ENCODE data around the gene ITPK1. TPM values are rescaled to one million over a fixed set of nuclear protein-coding genes. Genes with fewer than 3 reads are reported as not detected.

The ITPK1 gene
- total RNA-seq, 3 donors from 2014 or later (not counting 1 experiment from before 2014, with no cell fraction given) = 73.2 to 74.8 (median 74.4) TPM

DNA sequence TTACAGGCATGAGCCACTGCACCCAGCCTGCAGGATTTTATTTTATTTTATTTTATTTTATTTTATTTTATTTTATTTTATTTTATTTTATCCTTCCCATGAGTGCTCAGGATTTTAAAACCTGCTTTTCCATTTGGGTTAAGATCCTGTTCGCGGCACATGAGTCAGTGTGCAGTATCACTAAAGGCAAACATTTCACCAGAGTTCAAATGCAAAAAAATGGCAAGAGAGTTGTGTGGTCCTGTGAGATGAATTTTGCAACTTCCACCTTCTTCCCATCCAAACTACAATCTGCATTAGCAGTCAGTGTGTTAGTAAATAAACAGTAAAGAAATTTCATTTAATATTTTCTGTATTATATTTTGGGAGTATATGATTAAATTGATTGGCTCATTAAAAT is 39.9 kb upstream of the ITPK1 start:
- H3K27ac ChIP-seq (ENCODE audit: low read length) = no peak overlapping the region
- no peak overlapping the region for H3K4me3 ChIP-seq (ENCODE audit: low read length)
- no peak overlapping the region for H3K27ac Mint-ChIP-seq
- DNase-seq = no peak
- H3K27me3 ChIP-seq (ENCODE audit: control insufficient read depth, insufficient read depth, low read length) = no peaks in the 10 kb centered on the region
- WGBS (ENCODE audit: insufficient coverage) = 100% methylated on average over 2 of the region's 2 CpGs
- H3K4me3 Mint-ChIP-seq = no peak overlapping the region
- no peaks in the 10 kb centered on the region for H3K9me3 ChIP-seq (ENCODE audit: control insufficient read depth, insufficient read depth, low read length)
- no peaks in the 10 kb centered on the region for H3K27me3 Mint-ChIP-seq (ENCODE audit: low read depth in 2 of 2)
- H3K4me1 Mint-ChIP-seq = peaks cover 0 to under 1% of the 10 kb centered on the region in 2 donors
- no peaks in the 10 kb centered on the region for H3K36me3 Mint-ChIP-seq
- intact Hi-C loops (cut with micrococcal nuclease) = no loop called here
- TF ChIP-seq, protein P1, sequence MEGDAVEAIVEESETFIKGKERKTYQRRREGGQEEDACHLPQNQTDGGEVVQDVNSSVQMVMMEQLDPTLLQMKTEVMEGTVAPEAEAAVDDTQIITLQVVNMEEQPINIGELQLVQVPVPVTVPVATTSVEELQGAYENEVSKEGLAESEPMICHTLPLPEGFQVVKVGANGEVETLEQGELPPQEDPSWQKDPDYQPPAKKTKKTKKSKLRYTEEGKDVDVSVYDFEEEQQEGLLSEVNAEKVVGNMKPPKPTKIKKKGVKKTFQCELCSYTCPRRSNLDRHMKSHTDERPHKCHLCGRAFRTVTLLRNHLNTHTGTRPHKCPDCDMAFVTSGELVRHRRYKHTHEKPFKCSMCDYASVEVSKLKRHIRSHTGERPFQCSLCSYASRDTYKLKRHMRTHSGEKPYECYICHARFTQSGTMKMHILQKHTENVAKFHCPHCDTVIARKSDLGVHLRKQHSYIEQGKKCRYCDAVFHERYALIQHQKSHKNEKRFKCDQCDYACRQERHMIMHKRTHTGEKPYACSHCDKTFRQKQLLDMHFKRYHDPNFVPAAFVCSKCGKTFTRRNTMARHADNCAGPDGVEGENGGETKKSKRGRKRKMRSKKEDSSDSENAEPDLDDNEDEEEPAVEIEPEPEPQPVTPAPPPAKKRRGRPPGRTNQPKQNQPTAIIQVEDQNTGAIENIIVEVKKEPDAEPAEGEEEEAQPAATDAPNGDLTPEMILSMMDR (IDR thresholded peaks at IDR 0.05) = no peak
- H3K36me3 ChIP-seq (ENCODE audit: control insufficient read depth, insufficient read depth, low read length) = no peaks in the 10 kb centered on the region
- H3K9me3 Mint-ChIP-seq = no peaks in the 10 kb centered on the region
- ATAC-seq = no peak
- H3K4me1 ChIP-seq (ENCODE audit: control insufficient read depth, insufficient read depth, low read length) = no peaks in the 10 kb centered on the region

DNA sequence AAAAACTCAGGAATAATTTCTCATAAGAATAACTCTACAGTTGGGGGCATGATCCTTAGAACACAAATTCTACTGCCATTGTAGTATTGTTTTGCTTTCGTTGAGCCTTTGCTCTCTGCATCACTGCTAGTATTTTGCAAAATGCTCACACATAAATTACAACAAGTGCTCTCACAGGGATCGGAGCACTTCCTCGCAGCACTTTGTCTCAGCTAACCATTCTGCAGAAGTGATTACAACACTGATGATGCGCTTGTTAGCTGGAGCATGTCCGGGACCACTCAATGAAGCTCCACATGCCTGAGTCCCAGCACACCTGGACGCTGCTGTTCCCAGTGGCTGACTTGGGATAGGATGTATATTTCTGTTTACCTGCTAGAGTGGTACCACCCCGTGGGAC is 37.4 kb upstream of the ITPK1 start:
- Mint-ChIP-seq H3K4me1 (peaks cover 0 to 6% of the 10 kb centered on the region in 2 donors), H3K27ac (no peak overlapping the region), H3K4me3 (no peak overlapping the region), H3K27me3 (ENCODE audit: low read depth in 2 of 2) (no peaks in the 10 kb centered on the region), H3K36me3 (no peaks in the 10 kb centered on the region), H3K9me3 (no peaks in the 10 kb centered on the region)
- no peaks in the 10 kb centered on the region for H3K4me1 ChIP-seq (ENCODE audit: control insufficient read depth, insufficient read depth, low read length)
- ATAC-seq (no peak), DNase-seq (no peak)
- whole genome bisulfite sequencing (ENCODE audit: insufficient coverage) = 70% methylated on average over 7 of the region's 7 CpGs
- H3K27ac ChIP-seq (ENCODE audit: low read length) = no peak overlapping the region
- no peak overlapping the region for H3K4me3 ChIP-seq (ENCODE audit: low read length)
- no peaks in the 10 kb centered on the region for H3K9me3 ChIP-seq (ENCODE audit: control insufficient read depth, insufficient read depth, low read length)
- no peaks in the 10 kb centered on the region for H3K27me3 ChIP-seq (ENCODE audit: control insufficient read depth, insufficient read depth, low read length)
- H3K36me3 ChIP-seq (ENCODE audit: control insufficient read depth, insufficient read depth, low read length) = no peaks in the 10 kb centered on the region
- TF ChIP-seq, protein P1 (IDR thresholded peaks at IDR 0.05) = no peak
- intact Hi-C loops (cut with micrococcal nuclease) = no loop called here

DNA sequence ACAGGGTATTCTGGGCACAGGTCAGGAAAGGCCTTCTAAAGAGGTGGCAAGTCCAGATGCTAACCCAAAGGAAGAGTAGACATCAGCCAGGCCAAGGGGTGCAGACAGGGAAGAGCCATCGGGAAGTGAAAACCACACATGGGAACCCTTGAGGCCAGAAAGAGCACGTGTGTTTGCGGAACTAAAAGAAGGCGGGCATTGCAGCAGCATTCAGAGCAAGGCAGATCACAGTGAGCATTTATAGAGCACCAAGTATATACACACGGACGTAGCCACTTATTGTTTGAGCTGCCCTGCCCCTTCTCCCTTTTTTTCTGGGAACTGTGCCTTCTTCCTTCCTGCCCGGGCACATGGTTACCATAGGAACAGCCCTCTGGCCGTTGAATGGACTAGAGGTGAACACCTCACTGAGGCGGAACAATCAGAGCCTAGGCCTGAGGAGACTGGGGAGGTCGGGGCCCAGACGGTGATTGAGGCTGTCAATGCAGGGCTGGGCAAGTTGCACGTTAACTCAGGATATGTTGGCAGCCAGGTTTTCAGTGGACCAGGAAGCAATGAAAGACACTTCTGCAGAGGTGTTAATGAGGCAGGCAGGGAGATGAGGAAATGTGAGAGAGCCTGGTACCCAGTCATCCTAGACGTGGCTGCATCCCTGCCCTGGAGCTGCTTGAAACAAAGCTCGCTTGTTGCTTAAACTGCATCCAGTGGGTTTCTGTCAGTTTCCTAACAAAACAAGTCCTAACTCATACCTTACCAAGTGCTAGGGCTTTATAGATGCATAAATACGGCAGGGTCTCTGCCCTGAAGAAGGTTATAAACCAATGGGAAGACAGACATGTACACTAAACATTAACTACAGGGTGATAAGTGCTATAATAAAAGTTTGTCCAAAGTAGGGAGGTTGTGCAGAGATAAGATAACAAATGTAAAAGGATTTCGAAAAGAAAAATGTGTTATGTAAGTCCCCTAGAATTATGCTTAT is 34.8 kb upstream of the ITPK1 start:
- intact Hi-C loops (cut with micrococcal nuclease) = no loop called here
- no peaks in the 10 kb centered on the region for H3K9me3 Mint-ChIP-seq
- ATAC-seq = no peak
- TF ChIP-seq, protein P1 (IDR thresholded peaks at IDR 0.05) = no peak
- WGBS (ENCODE audit: insufficient coverage) = 65% methylated on average over 15 of the region's 16 CpGs
- no peak overlapping the region for H3K4me3 Mint-ChIP-seq
- Histone ChIP-seq H3K4me1 (ENCODE audit: control insufficient read depth, insufficient read depth, low read length) (no peaks in the 10 kb centered on the region), H3K27me3 (ENCODE audit: control insufficient read depth, insufficient read depth, low read length) (no peaks in the 10 kb centered on the region), H3K27ac (ENCODE audit: low read length) (no peak overlapping the region), H3K36me3 (ENCODE audit: control insufficient read depth, insufficient read depth, low read length) (no peaks in the 10 kb centered on the region), H3K4me3 (ENCODE audit: low read length) (no peak overlapping the region), H3K9me3 (ENCODE audit: control insufficient read depth, insufficient read depth, low read length) (no peaks in the 10 kb centered on the region)
- no peaks in the 10 kb centered on the region for H3K27me3 Mint-ChIP-seq (ENCODE audit: low read depth in 2 of 2)
- no peak for DNase-seq
- peaks cover 0 to 6% of the 10 kb centered on the region in 2 donors for H3K4me1 Mint-ChIP-seq
- H3K27ac Mint-ChIP-seq = no peak overlapping the region
- no peaks in the 10 kb centered on the region for H3K36me3 Mint-ChIP-seq
